Sigmoid colon (tissue), 3 donors: ENCODE measurements around the gene COIL.

ENCODE experiments used
- POLR2A ChIP-seq, 2 donors: fragments of 450-650 bp; IDR thresholded peaks; one replicate each; pipeline ENCODE4 v1.6.1; 2016; ENCODE audit warnings: antibody characterized with exemption in 2 of 2, mild to moderate bottlenecking in 2 of 2, moderate library complexity in 2 of 2
- TF ChIP-seq, protein P1 (sequence below), 4 experiments: fragments of 450-650 bp in 3 of 4; fragments of 200-600 bp in 1 of 4; IDR thresholded peaks; one replicate each; pipeline ENCODE4 v1.5.1; 2016 to 2019; ENCODE audit warnings: antibody characterized with exemption in 4 of 4, mild to moderate bottlenecking in 3 of 4, moderate library complexity in 2 of 4

DNA sequence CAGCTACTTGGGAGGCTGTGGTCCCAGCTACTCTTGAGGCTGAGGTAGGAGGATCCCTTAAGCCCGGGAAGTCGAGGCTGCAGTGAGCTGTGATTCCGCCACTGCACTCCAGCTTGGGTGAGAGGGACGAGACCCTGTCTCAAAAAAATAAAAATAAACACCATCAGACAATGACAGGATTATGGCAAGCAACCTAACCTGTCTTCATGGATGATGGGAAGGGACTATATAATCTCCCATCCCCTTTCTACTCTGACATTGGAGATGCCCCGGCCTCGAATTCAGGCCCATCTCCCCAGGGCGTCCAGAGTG lies 47.9 kb downstream of the COIL start:
- TF ChIP-seq, protein P1, sequence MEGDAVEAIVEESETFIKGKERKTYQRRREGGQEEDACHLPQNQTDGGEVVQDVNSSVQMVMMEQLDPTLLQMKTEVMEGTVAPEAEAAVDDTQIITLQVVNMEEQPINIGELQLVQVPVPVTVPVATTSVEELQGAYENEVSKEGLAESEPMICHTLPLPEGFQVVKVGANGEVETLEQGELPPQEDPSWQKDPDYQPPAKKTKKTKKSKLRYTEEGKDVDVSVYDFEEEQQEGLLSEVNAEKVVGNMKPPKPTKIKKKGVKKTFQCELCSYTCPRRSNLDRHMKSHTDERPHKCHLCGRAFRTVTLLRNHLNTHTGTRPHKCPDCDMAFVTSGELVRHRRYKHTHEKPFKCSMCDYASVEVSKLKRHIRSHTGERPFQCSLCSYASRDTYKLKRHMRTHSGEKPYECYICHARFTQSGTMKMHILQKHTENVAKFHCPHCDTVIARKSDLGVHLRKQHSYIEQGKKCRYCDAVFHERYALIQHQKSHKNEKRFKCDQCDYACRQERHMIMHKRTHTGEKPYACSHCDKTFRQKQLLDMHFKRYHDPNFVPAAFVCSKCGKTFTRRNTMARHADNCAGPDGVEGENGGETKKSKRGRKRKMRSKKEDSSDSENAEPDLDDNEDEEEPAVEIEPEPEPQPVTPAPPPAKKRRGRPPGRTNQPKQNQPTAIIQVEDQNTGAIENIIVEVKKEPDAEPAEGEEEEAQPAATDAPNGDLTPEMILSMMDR (IDR thresholded peaks at IDR 0.05) = no peak
- no peak for TF ChIP-seq POLR2A (IDR thresholded peaks at IDR 0.05)
